A673 (cell line): ENCODE results near the gene GADL1. TPM values are rescaled to one million over a fixed set of nuclear protein-coding genes. Genes with fewer than 3 reads are reported as not detected.

Source experiments
- BruUV-seq: library from RNA; stranded (reverse); fragments of 400-500 nt; replicated peaks from 2 replicates; lab custom pipeline; 2021; lab: Mats Ljungman, UMichigan
- CTCF ChIA-PET: fragments of 300-600 bp; sonication (Branson Sonifier 250); formaldehyde crosslinking; loops from one replicate; lab custom pipeline; 2022; ENCODE audit warnings: antibody characterized with exemption; lab: Charles Lee
- POLR2A ChIA-PET: fragments of 300-600 bp; sonication (Branson Sonifier 250); formaldehyde crosslinking; loops from one replicate; lab custom pipeline; 2022; ENCODE audit warnings: antibody characterized with exemption; ENCODE audit not compliant: low non-redundant PET; lab: Charles Lee
- DNase-seq: peaks from one replicate; pipeline ENCODE4 v3.0.0-alpha.2; 2015; ENCODE audit warnings: low spot score
- H3K27ac ChIP-seq: fragments of 200-600 bp; sonication (generic); 2 replicates; pipeline ENCODE4 v1.5.1; 2016; ENCODE audit warnings: mixed run types, low read depth, mild to moderate bottlenecking, mixed read lengths, antibody characterized with exemption, low read length; ENCODE audit not compliant: poor library complexity, severe bottlenecking
- H3K27me3 ChIP-seq: fragments of 200-600 bp; sonication (generic); replicated peaks from 2 replicates; pipeline ENCODE4 v1.6.1; 2017; ENCODE audit warnings: mixed run types, low read depth, mild to moderate bottlenecking, mixed read lengths, antibody characterized with exemption, low read length; ENCODE audit not compliant: insufficient read depth, poor library complexity
- H3K36me3 ChIP-seq: fragments of 200-600 bp; sonication (generic); 2 replicates; pipeline ENCODE4 v1.6.1; 2016; ENCODE audit warnings: mixed run types, mild to moderate bottlenecking, mixed read lengths, antibody characterized with exemption, low read length; ENCODE audit not compliant: insufficient read depth, poor library complexity, severe bottlenecking
- H3K4me1 ChIP-seq: fragments of 200-600 bp; sonication (generic); 2 replicates; pipeline ENCODE4 v1.6.1; 2017; ENCODE audit warnings: mixed run types, mild to moderate bottlenecking, mixed read lengths, antibody characterized with exemption, low read length; ENCODE audit not compliant: insufficient read depth, poor library complexity, severe bottlenecking
- H3K4me3 ChIP-seq: fragments of 200-600 bp; sonication (generic); 2 replicates; pipeline ENCODE4 v1.5.1; 2016; ENCODE audit warnings: low read depth, mixed run types, mild to moderate bottlenecking, mixed read lengths, low read length; ENCODE audit not compliant: poor library complexity, severe bottlenecking
- H3K9me3 ChIP-seq: fragments of 200-600 bp; sonication (generic); 2 replicates; pipeline ENCODE4 v1.6.1; 2016; ENCODE audit warnings: mixed run types, low read depth, mild to moderate bottlenecking, mixed read lengths, antibody characterized with exemption, low read length; ENCODE audit not compliant: poor library complexity, severe bottlenecking
- EZH2 ChIP-seq: fragments of 200-600 bp; sonication (generic); IDR thresholded peaks from 2 replicates; pipeline ENCODE4 v1.6.1; 2017; ENCODE audit warnings: borderline replicate concordance, low read depth, mild to moderate bottlenecking, mixed read lengths, antibody characterized with exemption, low read length; ENCODE audit not compliant: poor library complexity, severe bottlenecking
- intact Hi-C: fragments of 100-400 bp; cut with micrococcal nuclease; formaldehyde crosslinking; loops from one replicate; pipeline ENCODE4 v1.10.0; 2022; ENCODE audit not compliant: unreplicated experiment
- total RNA-seq: library from RNA; stranded (reverse); gene quantifications from 2 replicates; pipeline ENCODE4 v1.2.3, GENCODE V29; 2021
- TF ChIP-seq, protein P1 (sequence below): fragments of 300-800, 200-600 bp; sonication (generic); conservative IDR thresholded peaks from 2 replicates; pipeline ENCODE4 v1.5.1; 2017; ENCODE audit warnings: low read depth, mild to moderate bottlenecking, antibody characterized with exemption, low read length, moderate library complexity, mixed read lengths

Gene GADL1
- total RNA-seq, 1 experiment from 2014 or later = 13.8 TPM

DNA sequence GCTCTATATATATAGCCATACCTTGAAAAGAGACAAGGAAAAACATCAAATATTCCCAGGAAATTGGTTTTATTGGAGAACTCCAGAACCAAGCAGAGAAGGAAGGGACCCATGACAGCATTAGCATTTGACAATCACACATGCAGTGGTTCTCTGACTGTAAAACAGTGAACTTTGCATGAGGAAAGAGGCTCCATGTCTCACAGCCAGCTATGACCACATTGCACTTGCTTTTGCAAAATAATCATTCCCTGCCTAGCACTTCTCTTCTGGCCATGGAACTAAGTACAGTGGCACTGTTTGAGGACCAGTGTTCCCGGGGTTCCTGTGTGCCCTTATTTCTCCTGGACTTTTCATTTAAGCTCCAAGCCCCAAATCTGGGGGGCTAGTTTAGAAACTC lies 202.5 kb downstream of the GADL1 start:
- H3K4me3 ChIP-seq = no peak overlapping the region
- H3K4me1 ChIP-seq = peaks cover 77% of the 10 kb centered on the region
- intact Hi-C loops = loop anchor here (2.0 to 5.0 kb wide), 8 partner anchors 35 to 679 kb away; partner anchors contain the start of gene TGFBR2
- ChIA-PET CTCF (interaction anchor here (0.6 to 1.1 kb wide), 4 partner anchors 33 to 650 kb away, joined by 4 to 8 read pairs (median 6); no protein-coding TSS in a partner anchor), POLR2A (interaction anchor here (0.5 to 0.6 kb wide), 2 partner anchors 22 to 520 kb away, joined by 3 read pairs; no protein-coding TSS in a partner anchor)
- no peaks in the 10 kb centered on the region for H3K9me3 ChIP-seq
- no TSS peak for BruUV-seq
- DNase-seq = peak; percentile 73
- peaks cover under 1% of the 10 kb centered on the region for H3K36me3 ChIP-seq
- TF ChIP-seq EZH2 = no peak
- TF ChIP-seq, protein P1, sequence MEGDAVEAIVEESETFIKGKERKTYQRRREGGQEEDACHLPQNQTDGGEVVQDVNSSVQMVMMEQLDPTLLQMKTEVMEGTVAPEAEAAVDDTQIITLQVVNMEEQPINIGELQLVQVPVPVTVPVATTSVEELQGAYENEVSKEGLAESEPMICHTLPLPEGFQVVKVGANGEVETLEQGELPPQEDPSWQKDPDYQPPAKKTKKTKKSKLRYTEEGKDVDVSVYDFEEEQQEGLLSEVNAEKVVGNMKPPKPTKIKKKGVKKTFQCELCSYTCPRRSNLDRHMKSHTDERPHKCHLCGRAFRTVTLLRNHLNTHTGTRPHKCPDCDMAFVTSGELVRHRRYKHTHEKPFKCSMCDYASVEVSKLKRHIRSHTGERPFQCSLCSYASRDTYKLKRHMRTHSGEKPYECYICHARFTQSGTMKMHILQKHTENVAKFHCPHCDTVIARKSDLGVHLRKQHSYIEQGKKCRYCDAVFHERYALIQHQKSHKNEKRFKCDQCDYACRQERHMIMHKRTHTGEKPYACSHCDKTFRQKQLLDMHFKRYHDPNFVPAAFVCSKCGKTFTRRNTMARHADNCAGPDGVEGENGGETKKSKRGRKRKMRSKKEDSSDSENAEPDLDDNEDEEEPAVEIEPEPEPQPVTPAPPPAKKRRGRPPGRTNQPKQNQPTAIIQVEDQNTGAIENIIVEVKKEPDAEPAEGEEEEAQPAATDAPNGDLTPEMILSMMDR = no peak
- H3K27ac ChIP-seq = peak overlapping the region; percentile 61
- no peaks in the 10 kb centered on the region for H3K27me3 ChIP-seq

GRCh38 chr3:30691249-30691880 lies 203.1 kb downstream of the GADL1 start:
- peak overlapping the region; percentile 77 for H3K27ac ChIP-seq
- intact Hi-C loops = loop anchor here (2.0 to 5.0 kb wide), 3 partner anchors 34 to 344 kb away; no protein-coding TSS in a partner anchor
- no peaks in the 10 kb centered on the region for H3K27me3 ChIP-seq
- H3K36me3 ChIP-seq = peaks cover 5% of the 10 kb centered on the region
- no peak overlapping the region for H3K4me3 ChIP-seq
- no peak for TF ChIP-seq EZH2
- TF ChIP-seq, protein P1 = no peak
- ChIA-PET CTCF (interaction anchor here (0.6 to 1.1 kb wide), 5 partner anchors 33 to 649 kb away, joined by 4 to 10 read pairs (median 6); no protein-coding TSS in a partner anchor), POLR2A (interaction anchor here (0.5 to 0.6 kb wide), 2 partner anchors 22 to 519 kb away, joined by 3 read pairs; no protein-coding TSS in a partner anchor)
- DNase-seq = peak; percentile 90
- no TSS peak for BruUV-seq
- H3K9me3 ChIP-seq = no peaks in the 10 kb centered on the region
- H3K4me1 ChIP-seq = peaks cover 79% of the 10 kb centered on the region

DNA sequence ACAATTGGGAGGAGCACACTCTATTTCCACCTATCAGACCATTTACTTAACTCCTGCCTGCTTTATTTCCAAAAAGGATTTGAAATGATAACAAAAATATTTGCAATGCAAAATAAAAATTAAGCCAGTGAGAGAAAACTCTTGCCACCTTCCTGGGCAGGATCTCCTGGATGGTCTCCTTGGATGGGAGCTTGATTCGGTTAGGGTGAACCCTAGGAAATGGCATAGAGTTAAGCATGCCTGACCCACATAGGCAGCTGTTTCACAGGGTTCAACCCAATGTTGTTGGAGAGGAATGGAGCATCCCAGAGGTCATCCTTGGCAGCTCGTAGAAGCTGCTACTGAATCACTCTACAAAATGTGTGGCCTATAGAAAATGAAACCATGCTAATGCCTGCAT lies 204.3 kb downstream of the GADL1 start:
- TF ChIP-seq, protein P1 = no peak
- TF ChIP-seq EZH2 = no peak
- Histone ChIP-seq H3K27me3 (no peaks in the 10 kb centered on the region), H3K36me3 (peaks cover 5% of the 10 kb centered on the region), H3K4me3 (no peak overlapping the region), H3K4me1 (peaks cover 90% of the 10 kb centered on the region), H3K27ac (peak overlapping the region; percentile 77), H3K9me3 (no peaks in the 10 kb centered on the region)
- BruUV-seq = no TSS peak
- ChIA-PET POLR2A (no interaction called here), CTCF (no interaction called here)
- DNase-seq = no peak
- intact Hi-C loops = loop anchor here (2.0 to 5.0 kb wide), 3 partner anchors 33 to 343 kb away; no protein-coding TSS in a partner anchor
